HG02973 (cell line): ENCODE measurements around the gene TEK.

Experiments used
- ATAC-seq: cut with Tn5 transposase; IDR thresholded peaks from one replicate; pipeline ENCODE4 v1.9.1; 2021; ENCODE audit warnings: moderate library complexity; ENCODE audit not compliant: unreplicated experiment

TEK gene

GRCh38 chr9:27168951-27169350 lies 59.9 kb downstream of the TEK start:
- no peak for ATAC-seq

GRCh38 chr9:27176971-27177370 lies 67.9 kb downstream of the TEK start:
- ATAC-seq: no peak

GRCh38 chr9:27179245-27179865 lies 70.3 kb downstream of the TEK start:
- no peak for ATAC-seq

GRCh38 chr9:27181381-27181780 lies 72.4 kb downstream of the TEK start:
- no peak for ATAC-seq

- ATAC-seq: no peak
Measured at GRCh38 chr9:27182421-27182820, 73.4 kb downstream of the TEK start.

GRCh38 chr9:27183131-27183530 lies 74.1 kb downstream of the TEK start:
- no peak for ATAC-seq

- no peak for ATAC-seq
Measured at GRCh38 chr9:27183701-27184100, 74.7 kb downstream of the TEK start.

GRCh38 chr9:27184556-27185351 lies 75.7 kb downstream of the TEK start:
- no peak for ATAC-seq

GRCh38 chr9:27188426-27188825 lies 79.4 kb downstream of the TEK start:
- ATAC-seq: no peak

GRCh38 chr9:27189426-27189825 lies 80.4 kb downstream of the TEK start:
- no peak for ATAC-seq

GRCh38 chr9:27192291-27192960 lies 83.4 kb downstream of the TEK start:
- ATAC-seq: no peak

- no peak for ATAC-seq
Measured at GRCh38 chr9:27193886-27194285, 84.9 kb downstream of the TEK start.

- no peak for ATAC-seq
Measured at GRCh38 chr9:27194401-27195091, 85.5 kb downstream of the TEK start.

- ATAC-seq: no peak
Measured at GRCh38 chr9:27195191-27195590, 86.2 kb downstream of the TEK start.

- ATAC-seq: no peak
Measured at GRCh38 chr9:27196383-27196782, 87.4 kb downstream of the TEK start.

- no peak for ATAC-seq
Measured at GRCh38 chr9:27198190-27198589, 89.2 kb downstream of the TEK start.

GRCh38 chr9:27202056-27202455 lies 93.0 kb downstream of the TEK start:
- no peak for ATAC-seq

GRCh38 chr9:27203783-27204182 lies 94.8 kb downstream of the TEK start:
- no peak for ATAC-seq

- no peak for ATAC-seq
Measured at GRCh38 chr9:27204578-27204977, 95.6 kb downstream of the TEK start.

- no peak for ATAC-seq
Measured at GRCh38 chr9:27205198-27205597, 96.2 kb downstream of the TEK start.

- no peak for ATAC-seq
Measured at GRCh38 chr9:27206041-27206440, 97.0 kb downstream of the TEK start.
